Heart right ventricle (tissue), 16 donors: Measurements from ENCODE around the gene PFN3. TPM values are rescaled to one million over a fixed set of nuclear protein-coding genes. Genes with fewer than 3 reads are reported as not detected.

ENCODE experiments used
- ATAC-seq, 8 donors: fragments of 200-7000 bp; cut with Tn5 transposase; one replicate each; pipeline ENCODE4 v1.9.1; 2020; ENCODE audit warnings: mild to moderate bottlenecking in 8 of 8, moderate library complexity in 8 of 8, moderate number of reproducible peaks in 1 of 8
- DNase-seq, 2 donors: peaks; one replicate each; pipeline ENCODE4 v3.0.0-alpha.2; 2020
- H3K27ac ChIP-seq, 10 donors: fragments of 200-600 bp; sonication (generic) in 2 of 10; one replicate each; pipeline versions ENCODE4 v1.5.0 to v1.8.0; 2020 to 2022; ENCODE audit warnings: mild to moderate bottlenecking in 3 of 10
- H3K27me3 ChIP-seq, 7 donors: fragments of 200-600 bp; one replicate each; pipeline ENCODE4 v1.8.0; 2021 to 2022; ENCODE audit warnings: mild to moderate bottlenecking in 2 of 7
- H3K36me3 ChIP-seq, 9 donors: fragments of 200-600 bp; sonication (generic) in 1 of 9; one replicate each; pipeline versions ENCODE4 v1.5.0 to v1.8.0; 2020 to 2022; ENCODE audit warnings: mild to moderate bottlenecking in 2 of 9
- H3K4me1 ChIP-seq, 9 donors: fragments of 200-600 bp; sonication (generic) in 1 of 9; one replicate each; pipeline versions ENCODE4 v1.5.0 to v1.8.0; 2020 to 2022; ENCODE audit warnings: mild to moderate bottlenecking in 4 of 9
- H3K4me3 ChIP-seq, 10 donors: fragments of 200-600 bp; sonication (generic) in 2 of 10; one replicate each; pipeline versions ENCODE4 v1.5.0 to v1.8.0; 2020 to 2022; ENCODE audit warnings: mild to moderate bottlenecking in 7 of 10, moderate library complexity in 2 of 10
- H3K9me3 ChIP-seq, 11 donors: fragments of 200-600 bp in 10 of 11; sonication (generic) in 2 of 11; one replicate each; pipeline versions ENCODE4 v1.5.0 to v1.8.0; 2013 to 2022; ENCODE audit warnings: mild to moderate bottlenecking in 2 of 11, control low read depth in 1 of 11, moderate library complexity in 1 of 11
- CTCF ChIP-seq, 9 donors: fragments of 200-600 bp; sonication (generic) in 2 of 9; IDR thresholded peaks; one replicate each; pipeline versions ENCODE4 v1.5.0 to v1.8.0; 2021 to 2022; ENCODE audit warnings: antibody characterized with exemption in 9 of 9, mild to moderate bottlenecking in 5 of 9, moderate library complexity in 1 of 9
- WGBS, 2 donors: extraction: QIAGEN DNeasy Blood & Tissue Kit; methylation state at CpG; one replicate each; pipeline ENCODE4 v1.1.7; 2013; ENCODE audit warnings: inconsistent platforms in 1 of 2; 5-methylcytosine and 5-hydroxymethylcytosine counted together
- intact Hi-C, 10 donors: fragments of 100-400 bp; cut with DNase I; formaldehyde crosslinking; loops; one replicate each; pipeline versions ENCODE4 v1.11.1 to v1.14.2; 2022
- polyA plus RNA-seq, 2 donors: library from polyadenylated mRNA; stranded (reverse); fragments of 200-250 nt; gene quantifications; one replicate each; pipeline ENCODE4 v1.2.3, GENCODE V29; 2013
- total RNA-seq, 10 donors: library from RNA; stranded (reverse); fragmentation: NEBNext Ultra II Directional in 3 of 10; extraction: Animal tissue kit (Norgen Biotek cat#: 25700) in 3 of 10; gene quantifications; one replicate each; pipeline versions ENCODE4 v1.2.1 to v1.2.4, GENCODE V29; 2021 to 2023
- donor health status: Arrhythmogenic right ventricular cardiomyopathy.
- donor health status: ischemic (EF 13 %, LVEDD 7.1; RV severe dilation, severe dysfunction).
- donor health status: healthy with polysubstance abuse.
- donor health status: DM: no; HTN: yes; CAD: no.
- donor health status: DM: no; HTN: no; CAD: no.
- donor health status: ischemic (EF 25% LVEDD 6.9; RV normal size, moderate dysfunction).
- donor health status: ischemic (EF 25% LVEDD 5.7; RV mildly dilated, moderate dysfunction).
- donor health status: healthy.
- donor health status: DM: yes; HTN: yes; CAD: no.
- donor health status: Ischemic cardiomyopathy.
- donor health status: ischemic (EF 35%, LVEDD 5.7; RV mildly dilated, moderate dysfunction).
- donor health status: nonischemic (EF 11% LVEDD 7.7; RV severe dilation, severe dysfunction).
- donor health status: DM: yes; HTN: yes; CAD: no.
- donor health status: PGD.
- donor health status: ischemic (EF 29% LVEDD 5.4; RV normal size, mild dysfunction).
- donor health status: nonischemic (EF 23%, LVEDD 6.1; RV moderate dilation, normal function).

PFN3 gene
- total and polyA plus RNA-seq, 12 donors, result not detected

- peaks cover 6 to 23% (median 17%) of the 10 kb centered on the region in 9 donors for H3K4me1 ChIP-seq
These were observed 2.5 kb downstream of the PFN3 start for GRCh38 chr5:177397875-177398390.

GRCh38 chr5:177396807-177397206 is 3.7 kb downstream of the PFN3 start:
- Histone ChIP-seq H3K4me1 (peaks cover 6 to 13% (median 10%) of the 10 kb centered on the region in 9 donors), H3K27ac (no peak overlapping the region), H3K4me3 (no peak overlapping the region), H3K27me3 (peaks cover 20 to 75% (median 65%) of the 10 kb centered on the region in 7 donors), H3K9me3 (no peaks in the 10 kb centered on the region), H3K36me3 (no peaks in the 10 kb centered on the region)
- intact Hi-C loops, result no loop called here
- 87 to 92% methylated on average over 10 of the region's 10 CpGs for WGBS, 2 donors
- TF ChIP-seq CTCF (IDR thresholded peaks at IDR 0.05), result no peak
- no peak for ATAC-seq
- DNase-seq, result no peak

More at GRCh38 chr5:177397875-177398390, 2.5 kb downstream of the PFN3 start:
- no peaks in the 10 kb centered on the region for H3K36me3 ChIP-seq
- no peak overlapping the region for H3K4me3 ChIP-seq
- intact Hi-C loops, result no loop called here
- no peak overlapping the region for H3K27ac ChIP-seq
- no peak for DNase-seq
- ATAC-seq, result no peak
- H3K27me3 ChIP-seq, result peaks cover 30 to 87% (median 76%) of the 10 kb centered on the region in 7 donors
- no peak for TF ChIP-seq CTCF (IDR thresholded peaks at IDR 0.05)
- WGBS, 2 donors, result 80 to 88% methylated on average over 16 of the region's 16 CpGs
- no peaks in the 10 kb centered on the region for H3K9me3 ChIP-seq

- ATAC-seq (no peak), DNase-seq (no peak)
- peaks cover 19 to 68% (median 58%) of the 10 kb centered on the region in 7 donors for H3K27me3 ChIP-seq
- intact Hi-C loops, result no loop called here
- H3K36me3 ChIP-seq, result no peaks in the 10 kb centered on the region
- WGBS, 2 donors, result 31 to 46% methylated on average over 2 to 6 of the region's 8 CpGs
- no peak overlapping the region for H3K27ac ChIP-seq
- H3K4me3 ChIP-seq, result no peak overlapping the region
- H3K9me3 ChIP-seq, result no peaks in the 10 kb centered on the region
- peaks cover 6 to 13% (median 10%) of the 10 kb centered on the region in 9 donors for H3K4me1 ChIP-seq
- TF ChIP-seq CTCF (IDR thresholded peaks at IDR 0.05), result no peak
These were observed 4.4 kb downstream of the PFN3 start for GRCh38 chr5:177396078-177396477.

- ATAC-seq, result no peak
- peaks cover 0 to 56% (median 41%) of the 10 kb centered on the region in 7 donors for H3K27me3 ChIP-seq
- TF ChIP-seq CTCF (IDR thresholded peaks at IDR 0.05), result no peak
- WGBS, 2 donors, result 56 to 78% methylated on average over 5 of the region's 5 CpGs
- peaks cover 0 to 23% (median 0%) of the 10 kb centered on the region in 9 donors for H3K4me1 ChIP-seq
- intact Hi-C loops, result loop anchor here in 4 of 10 donors (5.0 kb wide), 3 partner anchors 58 to 108 kb away; no protein-coding TSS in a partner anchor
- H3K27ac ChIP-seq, result no peak overlapping the region
- H3K9me3 ChIP-seq, result no peaks in the 10 kb centered on the region
- no peak overlapping the region for H3K4me3 ChIP-seq
- no peaks in the 10 kb centered on the region for H3K36me3 ChIP-seq
- DNase-seq, result no peak
These were observed 6.5 kb downstream of the PFN3 start for GRCh38 chr5:177393990-177394389.
